GM20431 (cell line): ENCODE data around the gene FCGBP.

ENCODE experiments used
- in situ Hi-C: fragments of 300-500 bp; cut with MseI, MboI; formaldehyde crosslinking; loops from one replicate; pipeline ENCODE4 v1.15.0; 2020; ENCODE audit warnings: low sequenced_read_pairs; ENCODE audit not compliant: unreplicated experiment

Gene FCGBP

DNA sequence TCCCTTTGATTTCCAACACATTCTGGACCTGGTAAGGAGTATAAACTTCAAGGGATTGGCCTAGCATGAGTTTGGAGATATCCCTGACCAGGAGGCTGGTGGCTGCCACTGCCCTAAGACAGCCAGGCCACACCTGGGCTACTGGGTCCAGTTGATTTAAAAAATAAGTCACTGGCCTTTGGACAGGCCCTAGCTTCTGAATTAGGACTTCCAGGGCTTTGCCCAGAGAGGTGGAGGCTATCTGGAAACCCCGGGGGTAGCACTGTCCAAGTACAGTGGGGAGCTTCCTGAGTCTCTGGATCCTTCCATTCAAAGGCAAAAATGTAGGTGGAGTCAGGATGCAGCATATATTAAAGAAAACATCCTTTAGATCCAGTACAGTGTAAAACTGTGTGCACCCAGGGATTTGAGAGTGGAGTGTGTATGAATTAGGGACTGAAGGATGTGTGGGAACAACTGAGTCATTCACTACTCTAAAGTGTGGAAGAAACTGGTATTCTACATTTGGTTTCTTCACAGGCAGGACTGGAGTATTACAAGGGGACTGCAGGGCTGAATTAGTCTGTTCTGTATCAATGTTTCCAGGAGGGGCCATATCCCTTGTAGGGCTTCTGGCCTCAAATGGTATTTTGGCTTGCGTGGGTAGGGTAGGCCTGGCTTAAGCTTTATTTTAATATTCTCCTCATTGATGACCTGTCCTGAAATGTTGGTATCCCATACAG, 14.8 kb upstream of the FCGBP start:
- in situ Hi-C loops = no loop called here

DNA sequence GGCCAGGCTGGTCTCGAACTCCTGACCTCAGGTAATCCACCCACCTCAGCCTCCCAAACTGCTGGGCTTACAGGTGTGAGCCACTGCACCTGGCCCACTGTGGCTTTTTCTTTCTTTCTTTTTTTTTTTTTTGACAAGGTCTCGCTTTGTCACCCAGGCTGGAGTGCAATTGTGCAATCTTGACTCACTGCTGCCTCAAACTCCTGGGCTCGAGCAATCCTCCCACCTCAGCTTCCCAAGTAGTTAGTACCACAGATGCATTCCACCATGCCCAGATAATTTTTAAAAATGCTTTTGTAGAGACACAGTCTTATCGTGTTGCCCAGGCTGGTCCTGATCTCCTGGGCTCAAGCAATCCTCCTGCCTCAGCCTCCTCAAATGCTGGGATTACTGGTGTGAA, 12.1 kb upstream of the FCGBP start:
- in situ Hi-C loops = no loop called here

DNA sequence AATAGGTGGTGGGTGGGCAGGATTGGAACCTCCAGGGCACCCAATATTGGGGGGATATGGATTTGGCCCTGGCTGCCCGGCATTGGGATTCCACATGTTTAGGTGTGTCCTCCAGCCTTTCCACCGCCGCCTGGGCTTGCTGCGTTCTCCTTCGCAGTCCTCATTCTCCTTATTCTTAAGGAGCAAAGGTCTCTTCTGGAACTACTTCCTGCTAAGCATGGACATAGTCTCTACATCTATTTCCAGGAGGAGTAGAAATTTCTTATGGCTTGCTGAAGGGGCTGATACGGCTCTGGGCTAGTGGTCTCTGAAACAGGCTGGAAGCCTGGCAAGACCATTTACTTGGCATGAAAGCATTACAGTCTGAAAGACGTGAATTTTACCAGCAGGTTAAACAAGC, 9.2 kb upstream of the FCGBP start:
- in situ Hi-C loops = no loop called here

DNA sequence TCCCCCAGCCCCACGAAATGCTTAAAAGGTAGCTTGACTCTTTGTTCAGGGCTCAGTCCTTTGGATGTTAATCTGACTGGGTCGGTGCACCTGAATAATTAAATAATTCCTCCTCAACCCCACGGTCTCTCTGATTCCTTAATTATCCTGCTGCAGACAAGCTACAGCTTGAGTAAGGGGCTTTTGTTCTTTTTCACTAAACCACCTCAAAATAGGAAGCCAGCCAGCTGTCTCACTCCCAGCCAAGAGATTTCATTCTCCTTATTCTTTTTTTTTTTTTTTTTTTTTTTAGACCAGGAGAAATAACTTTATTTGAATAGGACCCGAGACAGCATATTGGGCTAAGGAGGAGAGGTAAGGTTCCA, 7.9 kb upstream of the FCGBP start:
- in situ Hi-C loops = no loop called here

DNA sequence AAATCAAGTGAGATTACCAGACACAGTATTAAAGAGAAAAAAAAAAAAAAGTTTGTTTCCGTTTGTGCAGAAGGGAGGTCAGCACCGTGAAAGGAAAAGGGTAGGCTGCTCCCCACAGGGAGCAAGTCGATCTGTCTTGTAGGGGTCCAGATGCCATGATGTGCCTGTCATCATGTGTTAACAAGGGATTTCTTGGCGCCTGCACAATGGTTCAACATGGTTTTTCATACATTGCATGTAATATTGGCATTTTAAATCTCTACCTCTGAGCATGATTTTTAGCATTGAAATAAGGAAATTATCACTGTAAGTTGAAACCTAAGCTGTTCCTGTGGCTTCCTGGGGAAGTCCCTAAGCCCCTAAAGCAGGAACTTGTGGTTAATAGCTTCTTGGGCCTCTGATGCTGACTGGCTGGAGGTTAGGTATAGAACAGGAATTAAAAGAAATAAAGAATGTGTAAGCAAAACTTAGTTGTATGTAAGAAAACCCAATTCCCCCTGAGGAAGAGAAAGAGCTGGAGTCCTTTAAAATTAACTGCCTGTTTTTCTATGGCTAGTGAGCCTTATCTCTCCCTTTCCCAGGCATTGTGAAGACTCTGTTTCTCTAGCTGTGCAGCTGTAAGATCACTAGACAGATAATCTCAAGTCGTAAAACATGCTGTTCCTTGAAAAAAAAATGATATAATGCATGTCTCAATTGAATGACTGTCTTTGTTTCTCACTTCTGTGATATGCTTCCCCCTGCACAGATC, 7.4 kb upstream of the FCGBP start:
- in situ Hi-C loops = no loop called here

DNA sequence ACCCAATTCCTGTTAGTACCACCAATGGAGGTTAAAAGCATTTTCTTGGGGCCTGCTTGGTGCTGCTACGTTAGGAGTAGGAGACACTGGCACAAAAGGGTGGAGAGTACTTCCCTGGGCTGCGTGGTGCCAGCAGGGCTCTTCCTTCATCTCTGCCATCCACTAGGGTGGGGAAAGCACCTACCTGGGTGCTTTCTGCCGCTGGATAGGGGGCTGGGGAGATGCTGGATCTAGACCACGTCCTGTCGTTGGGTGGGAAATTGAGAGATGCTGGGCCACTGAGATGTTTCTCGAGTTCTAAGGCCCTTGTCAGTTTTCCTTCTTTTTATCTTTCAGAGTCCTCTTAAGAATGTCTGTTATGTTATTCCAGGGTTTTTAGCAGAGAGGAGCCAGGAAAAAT, 6.7 kb upstream of the FCGBP start:
- in situ Hi-C loops = no loop called here

DNA sequence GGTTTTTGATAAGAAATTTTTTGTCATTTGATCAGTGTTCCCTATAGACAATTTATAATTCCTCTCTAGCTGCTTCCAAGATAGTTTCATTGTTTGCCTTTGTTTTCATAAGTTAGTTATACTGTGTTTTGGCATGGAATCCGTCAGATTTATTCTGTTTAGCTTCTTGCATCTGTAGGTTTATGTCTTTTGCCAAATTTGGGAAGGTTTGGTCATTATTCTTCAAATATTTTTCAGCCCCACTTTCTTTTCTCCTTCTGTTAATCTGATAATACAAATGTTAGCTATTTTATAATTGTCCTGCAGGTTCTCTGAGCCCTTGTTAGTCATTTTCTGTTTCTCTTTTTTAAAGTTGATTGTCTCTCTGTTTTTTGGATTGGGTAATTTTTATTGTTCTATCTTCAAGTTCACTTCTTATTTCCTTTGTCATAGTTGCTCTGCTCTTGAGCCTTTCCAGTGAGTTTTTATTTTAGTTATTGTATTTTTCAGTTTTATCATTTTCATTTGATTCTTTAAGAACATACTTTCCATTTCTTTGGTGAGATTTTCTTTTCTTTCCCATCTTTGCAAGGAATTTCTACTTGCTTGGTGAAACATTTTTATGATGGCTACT, 5.9 kb upstream of the FCGBP start:
- in situ Hi-C loops = no loop called here

DNA sequence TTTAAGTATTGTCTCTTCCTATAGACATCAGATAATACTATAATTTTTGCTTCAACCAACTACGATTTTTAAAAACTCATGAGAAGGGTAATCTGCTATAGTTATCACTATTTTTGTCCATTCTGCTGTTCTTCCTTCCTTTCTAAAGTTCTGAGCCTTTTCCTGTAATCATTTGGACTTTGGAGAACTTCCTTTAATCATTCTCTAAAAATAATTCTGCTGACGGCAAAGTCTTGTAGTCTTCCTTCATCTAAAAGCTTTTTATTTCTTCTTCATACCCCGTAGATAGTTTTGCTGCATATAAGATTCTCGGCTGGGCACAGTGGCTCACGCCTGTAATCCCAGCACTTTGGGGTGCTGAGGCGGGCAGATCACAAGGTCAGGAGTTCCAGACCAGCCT, 5.1 kb upstream of the FCGBP start:
- in situ Hi-C loops = no loop called here

DNA sequence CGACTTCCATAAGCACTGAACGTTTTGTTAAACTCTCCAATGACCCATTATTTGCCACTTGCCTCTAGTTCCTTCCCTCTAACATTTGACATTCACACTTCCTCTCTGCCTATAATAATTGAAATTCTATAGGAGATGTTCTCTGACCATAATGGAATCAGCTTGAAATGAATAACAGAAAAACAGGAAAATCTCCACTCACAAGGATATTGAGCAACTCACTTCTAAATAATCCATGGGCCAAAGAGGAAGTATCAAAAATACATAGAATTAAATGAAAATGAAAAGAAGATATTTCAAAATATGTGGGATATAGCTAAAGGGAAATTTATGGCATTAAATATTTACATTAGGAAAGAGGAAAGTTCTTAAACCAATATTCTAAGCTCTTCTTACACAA, 3.4 kb upstream of the FCGBP start:
- in situ Hi-C loops = no loop called here

DNA sequence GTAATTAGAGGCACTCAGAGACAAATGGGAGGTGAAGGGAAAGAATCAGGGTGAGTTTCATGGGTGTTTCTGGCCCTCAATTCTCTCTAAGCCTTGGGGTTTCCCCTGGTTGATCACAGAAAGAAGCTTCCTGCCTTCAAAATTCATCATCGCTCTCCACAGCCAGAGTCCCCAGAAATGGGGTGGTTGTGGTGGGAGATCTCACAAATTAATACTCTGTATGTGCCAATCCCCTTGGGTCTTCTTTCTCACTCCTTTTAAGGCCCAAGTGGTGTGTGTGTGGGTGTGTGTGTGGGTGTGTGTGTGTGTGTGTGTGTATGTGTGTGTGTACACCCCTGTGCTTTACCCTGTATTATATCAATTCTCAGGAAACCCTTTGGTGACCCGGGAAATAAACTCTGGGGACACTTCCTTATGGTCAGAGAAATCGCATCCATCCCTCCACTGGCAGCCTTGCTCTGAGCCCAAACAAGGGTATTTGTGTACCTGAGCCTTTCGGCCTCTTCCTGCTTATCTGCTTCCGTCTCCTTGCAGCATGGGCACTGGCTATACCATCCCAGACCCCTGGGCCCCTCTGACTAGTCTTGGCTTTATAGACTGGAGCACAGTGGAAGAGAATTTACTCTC, 2.8 kb upstream of the FCGBP start:
- in situ Hi-C loops = no loop called here

DNA sequence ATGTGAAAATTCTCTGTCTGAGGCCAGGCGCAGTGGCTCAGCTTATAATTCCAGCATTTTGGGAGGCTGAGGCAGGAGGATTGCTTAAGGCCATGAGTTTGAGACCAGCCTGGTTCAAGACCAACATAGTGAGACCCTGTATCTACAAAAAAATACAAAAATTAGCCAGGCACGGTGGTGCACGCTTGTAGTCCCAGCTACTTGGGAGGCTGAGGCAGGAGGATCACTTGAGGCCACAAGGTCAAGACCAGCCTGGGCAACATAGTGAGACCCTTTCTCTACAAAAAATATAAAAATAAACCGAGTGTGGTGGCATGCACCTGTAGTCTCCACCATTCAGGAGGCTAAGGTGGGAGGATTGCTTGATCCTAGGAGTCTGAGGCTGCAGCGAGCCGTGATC, 2.2 kb upstream of the FCGBP start:
- in situ Hi-C loops = no loop called here

DNA sequence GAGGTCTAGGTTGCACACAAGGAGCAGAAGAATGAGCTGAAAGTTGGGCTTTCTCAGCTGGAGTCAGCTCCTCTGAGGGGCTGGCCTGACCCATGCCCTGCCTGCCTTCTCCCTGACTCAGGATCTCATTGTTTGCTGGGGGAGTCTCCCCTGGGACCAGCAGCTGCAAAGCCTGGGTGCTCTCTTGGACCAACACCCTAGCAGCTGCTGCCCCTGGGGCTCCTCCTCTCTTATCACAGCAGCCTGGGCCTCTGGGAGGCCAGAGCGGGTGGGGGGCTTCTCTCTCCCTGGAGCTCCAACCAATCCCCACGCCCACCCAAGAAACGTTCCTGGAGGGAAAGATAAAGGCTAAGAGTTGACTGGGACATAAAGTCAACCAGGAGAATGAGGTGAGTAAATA, 1.6 kb upstream of the FCGBP start:
- in situ Hi-C loops = no loop called here

DNA sequence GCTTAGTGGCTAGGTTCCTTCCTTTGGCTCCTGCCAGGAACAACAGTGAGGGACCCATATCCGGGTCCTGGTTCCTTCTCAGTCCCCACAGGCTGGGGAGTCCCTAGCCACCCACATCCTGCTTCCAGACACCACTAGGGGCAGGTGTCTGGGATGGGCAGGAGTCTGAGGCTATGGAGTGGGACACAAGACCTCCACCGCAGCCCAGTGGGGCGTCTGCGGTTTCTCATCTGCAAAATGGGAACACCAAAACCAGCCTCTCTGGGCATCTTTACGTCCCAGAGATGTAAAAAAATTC, 879 bp upstream of the FCGBP start:
- in situ Hi-C loops = no loop called here

DNA sequence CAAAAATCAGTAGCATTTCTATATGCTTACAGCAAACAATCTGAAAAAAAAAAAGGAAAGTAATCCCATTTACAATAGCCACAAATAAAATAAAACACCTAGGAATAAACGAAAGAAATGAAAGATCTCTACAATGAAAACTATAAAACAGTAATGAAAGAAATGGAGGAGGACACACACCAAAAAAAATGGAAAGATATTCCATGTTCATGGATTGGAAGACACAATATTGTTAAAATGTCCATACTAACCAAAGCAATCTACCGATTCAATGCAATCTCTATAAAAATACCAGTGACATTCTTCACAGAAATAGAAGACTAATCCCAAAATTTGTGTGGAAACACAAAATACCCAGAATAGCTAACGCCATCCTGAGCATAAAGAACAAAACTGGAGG, 4.7 kb downstream of the FCGBP start:
- in situ Hi-C loops = no loop called here

DNA sequence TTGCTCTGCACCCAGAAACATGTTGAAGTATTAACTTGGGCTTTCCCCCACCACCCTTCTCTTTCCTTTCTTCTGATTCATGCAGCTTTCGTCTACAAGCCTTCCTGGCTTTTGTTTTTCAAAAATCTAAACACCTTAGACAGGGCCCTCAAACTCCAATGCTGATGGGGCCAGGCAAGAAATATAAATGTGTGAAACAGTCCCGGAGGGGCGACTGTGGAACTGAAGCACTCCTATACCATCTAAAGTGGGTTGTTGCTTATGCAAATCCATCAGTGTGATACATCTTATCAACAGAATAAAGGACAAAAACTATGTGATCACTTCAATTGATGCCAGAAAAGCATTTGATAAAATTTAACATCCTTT, 6.1 kb downstream of the FCGBP start:
- in situ Hi-C loops = no loop called here

DNA sequence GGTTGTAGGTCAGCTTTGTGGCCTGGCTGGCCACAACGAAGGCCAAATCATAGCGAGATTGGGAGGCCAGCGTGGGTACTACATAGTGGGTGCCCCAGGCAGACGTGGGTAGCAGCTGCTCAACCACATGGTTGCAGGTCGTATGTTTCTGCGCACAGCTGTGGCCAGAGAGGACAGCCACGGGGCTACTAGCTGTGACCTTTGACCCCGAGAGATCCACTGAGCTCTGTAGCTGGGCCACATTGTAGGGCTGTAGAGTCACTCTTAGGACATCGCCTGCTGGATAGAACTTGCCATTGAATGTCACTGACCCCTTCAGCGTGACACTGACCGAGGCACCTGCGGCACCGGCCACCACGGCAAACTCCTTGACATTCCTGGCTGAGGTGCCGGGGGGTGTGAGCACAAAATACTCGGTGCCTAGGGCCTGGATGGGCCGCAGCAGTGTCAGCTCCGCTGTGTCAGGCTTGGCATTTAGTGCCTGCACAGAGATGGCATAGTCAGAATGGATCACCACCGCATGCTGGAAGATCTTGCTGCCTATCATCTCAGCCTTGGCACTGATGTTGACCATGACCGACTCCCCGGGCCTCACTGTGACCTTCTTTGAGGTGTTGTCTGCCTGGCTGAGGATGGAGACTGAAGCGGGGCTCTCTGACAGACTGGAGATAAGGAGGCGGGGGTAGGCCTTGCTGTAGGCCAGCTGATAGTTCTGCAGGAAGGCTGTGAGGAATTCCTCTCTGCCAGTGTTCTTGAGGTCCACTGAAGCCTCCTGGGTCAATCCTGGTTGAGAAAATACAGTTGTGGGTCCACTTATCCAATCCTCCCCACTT, 6.7 kb downstream of the FCGBP start:
- in situ Hi-C loops = no loop called here

DNA sequence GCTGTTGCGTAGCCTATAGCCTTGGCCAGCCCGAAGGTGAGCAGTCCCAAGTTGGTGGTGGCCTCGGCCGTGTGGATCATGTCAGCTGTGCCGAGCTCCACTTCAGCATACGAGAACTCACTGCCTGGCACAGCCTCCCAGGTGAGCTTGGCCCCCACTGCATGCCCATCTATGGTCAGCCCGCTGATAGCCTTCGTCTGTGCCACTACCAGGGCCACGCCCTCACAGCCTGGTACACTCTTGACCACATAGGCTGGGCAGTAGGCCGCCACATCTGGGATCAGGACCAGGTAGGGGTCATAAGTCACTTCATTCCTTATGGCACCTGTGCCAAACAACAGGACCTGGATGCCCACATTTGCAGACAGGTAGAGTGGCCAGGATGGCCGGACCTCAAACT, 7.4 kb downstream of the FCGBP start:
- in situ Hi-C loops = no loop called here

DNA sequence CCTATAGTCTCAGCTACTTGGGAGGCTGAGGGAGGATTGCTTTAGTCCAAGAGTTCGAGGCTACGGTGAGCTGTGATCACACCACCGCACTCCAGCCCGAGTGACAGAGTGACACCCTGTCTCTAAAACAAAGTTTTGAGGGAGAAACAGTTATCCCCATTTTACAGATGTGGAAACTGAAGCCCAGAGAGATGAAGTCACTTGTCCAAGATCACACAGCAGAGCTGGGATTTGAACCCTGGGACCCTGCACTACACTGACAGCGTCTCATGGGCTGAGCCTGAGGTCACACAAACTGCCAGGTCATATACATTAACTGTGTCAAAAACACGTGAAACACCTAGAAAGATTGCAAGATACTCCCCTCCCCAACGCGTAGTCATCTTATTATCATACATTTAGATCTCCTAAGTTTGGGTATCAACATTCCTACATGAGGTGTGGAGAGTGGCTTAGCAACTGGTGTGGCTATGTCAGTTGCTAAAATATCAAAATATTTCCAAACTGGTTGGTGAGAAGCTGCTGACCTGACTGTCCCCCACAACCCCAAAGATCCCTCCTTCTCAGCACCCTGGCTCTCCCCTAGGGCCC, 8.2 kb downstream of the FCGBP start:
- in situ Hi-C loops = no loop called here

DNA sequence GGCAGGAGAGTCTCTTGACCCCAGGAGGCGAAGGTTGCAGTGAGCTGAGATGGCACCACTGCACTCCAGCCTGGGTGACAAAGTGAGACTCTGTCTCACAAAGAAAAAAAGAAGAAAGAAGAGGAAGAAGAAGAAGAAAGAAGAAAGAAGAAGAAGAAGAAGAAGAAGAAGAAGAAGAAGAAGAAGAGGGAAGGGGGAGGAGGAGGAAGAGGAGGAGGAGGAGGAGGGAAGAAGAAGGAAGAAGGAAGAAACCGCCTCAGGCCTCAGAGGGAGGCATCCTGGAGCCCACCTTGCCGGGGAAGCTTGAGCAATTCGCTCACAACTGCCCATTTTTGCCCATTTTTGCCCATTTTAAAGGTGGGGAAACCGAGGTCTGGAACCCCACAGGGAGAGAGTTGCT, 9.5 kb downstream of the FCGBP start:
- in situ Hi-C loops = no loop called here

DNA sequence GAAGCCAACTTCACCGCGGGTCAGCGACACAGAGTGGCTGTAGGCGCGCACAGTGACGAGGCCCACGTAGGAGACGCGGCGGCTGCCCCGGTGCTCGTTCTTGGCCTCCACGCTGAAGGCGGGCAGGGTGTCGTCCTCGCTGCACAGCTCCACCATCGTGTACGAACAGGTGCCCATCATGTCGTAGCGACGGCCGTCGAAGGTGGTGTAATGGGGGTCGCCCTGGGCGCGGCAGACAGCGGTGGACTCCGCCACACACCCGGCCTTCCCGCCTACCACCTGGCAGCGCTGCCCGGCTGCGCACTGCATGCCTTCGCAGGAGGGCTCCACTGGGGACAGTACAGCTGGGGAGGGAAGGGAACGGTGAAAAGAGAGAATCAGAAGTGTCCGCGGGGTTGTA, 10.0 kb downstream of the FCGBP start:
- in situ Hi-C loops = no loop called here
